GM12873 (cell line): ENCODE results near the gene KCNQ2.

Source experiments
- TF ChIP-seq, protein P1 (sequence below): IDR thresholded peaks from 2 replicates; pipeline ENCODE4 v1.5.1; 2012; ENCODE audit warnings: low read depth, mild to moderate bottlenecking, moderate library complexity, low read length, control low read depth; ENCODE audit not compliant: insufficient read depth; ENCODE audit errors: missing control alignments

The KCNQ2 gene

DNA sequence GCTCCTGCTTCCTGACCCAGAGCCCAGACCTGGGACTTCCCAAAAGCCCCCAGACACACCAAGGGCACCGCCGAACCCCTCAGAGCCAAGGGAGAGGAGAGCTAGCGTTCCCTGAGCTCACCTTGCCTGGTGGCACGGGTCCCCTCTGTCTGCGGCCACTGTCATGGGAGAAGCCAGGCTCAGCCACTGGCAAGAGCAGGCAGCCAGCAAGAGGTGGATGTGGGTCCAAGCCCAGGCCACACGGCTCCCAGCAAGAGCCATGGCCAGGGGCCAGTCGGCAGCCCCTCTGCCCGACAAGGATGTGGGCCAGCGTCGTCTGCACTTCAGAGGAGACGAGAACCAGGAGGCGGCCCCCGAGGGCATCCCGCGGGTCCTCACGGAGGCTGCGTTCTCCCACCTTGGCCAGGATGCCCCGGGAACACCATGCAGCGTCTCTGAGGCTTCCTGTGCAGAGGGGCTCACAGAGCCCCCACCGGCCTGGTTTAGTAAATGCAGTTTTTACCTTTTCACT lies 46.0 kb upstream of the KCNQ2 start:
- TF ChIP-seq, protein P1, sequence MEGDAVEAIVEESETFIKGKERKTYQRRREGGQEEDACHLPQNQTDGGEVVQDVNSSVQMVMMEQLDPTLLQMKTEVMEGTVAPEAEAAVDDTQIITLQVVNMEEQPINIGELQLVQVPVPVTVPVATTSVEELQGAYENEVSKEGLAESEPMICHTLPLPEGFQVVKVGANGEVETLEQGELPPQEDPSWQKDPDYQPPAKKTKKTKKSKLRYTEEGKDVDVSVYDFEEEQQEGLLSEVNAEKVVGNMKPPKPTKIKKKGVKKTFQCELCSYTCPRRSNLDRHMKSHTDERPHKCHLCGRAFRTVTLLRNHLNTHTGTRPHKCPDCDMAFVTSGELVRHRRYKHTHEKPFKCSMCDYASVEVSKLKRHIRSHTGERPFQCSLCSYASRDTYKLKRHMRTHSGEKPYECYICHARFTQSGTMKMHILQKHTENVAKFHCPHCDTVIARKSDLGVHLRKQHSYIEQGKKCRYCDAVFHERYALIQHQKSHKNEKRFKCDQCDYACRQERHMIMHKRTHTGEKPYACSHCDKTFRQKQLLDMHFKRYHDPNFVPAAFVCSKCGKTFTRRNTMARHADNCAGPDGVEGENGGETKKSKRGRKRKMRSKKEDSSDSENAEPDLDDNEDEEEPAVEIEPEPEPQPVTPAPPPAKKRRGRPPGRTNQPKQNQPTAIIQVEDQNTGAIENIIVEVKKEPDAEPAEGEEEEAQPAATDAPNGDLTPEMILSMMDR = no peak

DNA sequence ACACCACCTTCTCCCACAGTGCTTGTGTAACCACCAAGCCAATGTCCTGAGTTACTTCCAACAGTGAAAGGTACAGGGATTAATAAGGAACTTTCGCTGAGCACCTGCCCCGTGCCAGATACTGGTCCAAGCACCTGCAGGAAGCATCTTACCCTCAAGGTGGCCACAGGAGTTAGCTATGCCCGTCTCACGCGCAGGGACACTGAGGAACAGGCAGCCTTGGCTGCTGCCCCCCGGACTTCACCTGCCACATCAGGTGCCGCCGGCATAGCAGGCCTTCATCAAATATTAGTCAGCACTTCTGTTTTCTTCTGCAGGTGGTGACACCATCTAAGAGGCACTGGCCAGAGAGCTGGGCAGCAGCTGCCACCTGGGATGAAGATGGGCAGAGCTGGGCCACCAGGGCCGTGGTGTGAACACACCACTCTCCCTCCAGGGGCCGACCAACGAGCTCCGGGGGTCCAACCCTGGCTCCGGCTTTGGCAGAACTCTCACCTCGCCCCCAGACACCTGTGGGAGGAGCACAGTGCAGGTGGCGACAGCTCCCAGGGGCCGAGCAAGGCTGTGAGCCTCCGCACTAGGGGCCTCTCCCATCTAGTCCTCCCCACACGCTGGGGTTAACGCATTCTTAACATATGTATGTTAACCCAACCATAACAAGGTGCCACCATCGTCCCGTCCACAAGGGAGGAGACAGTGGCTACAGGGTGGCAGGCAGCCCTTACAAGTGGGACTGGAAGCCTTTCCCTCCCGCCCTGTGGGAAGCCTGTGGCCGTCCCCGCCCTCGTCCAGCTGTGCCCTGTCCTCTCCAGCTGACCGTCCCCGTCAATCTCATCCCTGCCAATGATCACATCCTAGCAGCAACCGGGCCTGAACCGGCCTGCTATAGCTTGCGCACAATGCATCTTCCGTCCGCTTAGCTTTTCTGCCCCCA lies 45.2 kb upstream of the KCNQ2 start:
- TF ChIP-seq, protein P1 = no peak

DNA sequence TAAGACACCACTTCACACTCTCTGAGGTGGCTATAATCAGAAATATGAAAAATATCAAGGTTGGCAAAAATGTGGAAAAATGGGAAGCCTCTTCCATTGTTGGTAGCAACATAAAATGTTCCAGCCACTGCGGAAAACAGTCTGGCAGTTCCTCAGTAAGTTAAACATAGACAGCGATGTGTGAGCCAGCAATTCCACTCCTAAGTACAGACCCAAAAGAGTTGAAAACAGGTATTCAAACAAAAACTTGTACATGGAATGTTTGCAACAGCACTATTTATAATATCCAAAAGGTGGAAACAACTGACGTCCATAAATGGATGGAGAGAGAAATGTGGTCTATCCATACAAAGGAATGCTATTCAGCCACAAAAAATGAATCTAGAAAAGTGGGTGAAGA lies 40.8 kb upstream of the KCNQ2 start:
- TF ChIP-seq, protein P1 = no peak

DNA sequence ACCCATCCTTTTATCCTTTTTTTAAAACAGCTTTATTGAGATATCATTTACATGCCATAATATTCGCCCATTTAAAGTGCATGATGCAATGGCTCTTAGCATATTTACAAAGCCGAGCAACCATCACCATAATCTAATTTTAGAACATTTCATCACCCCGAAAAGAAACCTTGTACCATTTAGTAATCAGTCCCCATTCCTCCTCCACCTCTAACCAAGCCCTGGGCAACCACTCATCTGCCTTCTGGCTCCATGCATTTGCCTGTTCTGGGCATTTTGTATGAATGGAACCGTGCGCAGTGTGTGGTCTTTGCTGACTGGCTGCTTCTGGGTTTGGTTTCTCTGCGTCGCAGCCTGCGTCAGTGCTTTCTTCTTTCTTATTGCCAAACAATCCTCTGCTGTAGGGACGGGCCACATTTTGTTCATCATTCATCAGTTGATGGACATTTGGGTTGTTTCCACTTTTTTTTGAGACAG lies 36.7 kb upstream of the KCNQ2 start:
- TF ChIP-seq, protein P1 = no peak

DNA sequence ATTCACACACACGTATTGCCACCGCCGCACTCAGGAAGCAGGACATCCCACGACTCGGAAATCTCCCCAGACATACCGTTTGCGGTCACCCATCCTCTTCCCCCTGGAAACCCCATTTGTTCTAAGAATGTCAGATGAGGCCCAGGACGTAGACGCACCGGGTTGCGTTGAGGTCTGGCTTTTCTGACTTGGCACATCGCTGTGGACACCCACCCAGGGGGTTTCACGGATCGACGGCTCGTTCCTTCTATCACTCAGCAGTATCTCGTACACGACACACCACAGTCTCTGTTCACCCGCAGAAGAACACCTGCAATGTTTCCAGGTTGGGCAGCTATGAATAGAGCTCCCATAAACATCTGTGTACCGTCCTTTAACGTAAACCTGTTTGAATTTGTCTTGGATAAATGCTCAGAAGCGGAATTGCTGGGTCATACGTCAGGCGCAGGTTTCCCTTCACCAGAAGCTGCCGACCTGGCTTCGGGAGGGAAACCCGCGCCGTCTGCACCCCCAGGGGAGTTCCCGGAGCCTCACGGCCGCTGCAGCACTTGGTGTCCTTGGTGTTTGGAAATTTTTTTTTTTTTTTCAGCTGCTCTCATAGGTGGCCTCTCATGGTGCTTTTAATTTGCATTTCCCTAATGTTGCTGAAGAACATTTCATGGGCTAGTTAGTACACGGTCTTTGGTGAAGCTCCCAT lies 35.8 kb upstream of the KCNQ2 start:
- TF ChIP-seq, protein P1 = no peak

DNA sequence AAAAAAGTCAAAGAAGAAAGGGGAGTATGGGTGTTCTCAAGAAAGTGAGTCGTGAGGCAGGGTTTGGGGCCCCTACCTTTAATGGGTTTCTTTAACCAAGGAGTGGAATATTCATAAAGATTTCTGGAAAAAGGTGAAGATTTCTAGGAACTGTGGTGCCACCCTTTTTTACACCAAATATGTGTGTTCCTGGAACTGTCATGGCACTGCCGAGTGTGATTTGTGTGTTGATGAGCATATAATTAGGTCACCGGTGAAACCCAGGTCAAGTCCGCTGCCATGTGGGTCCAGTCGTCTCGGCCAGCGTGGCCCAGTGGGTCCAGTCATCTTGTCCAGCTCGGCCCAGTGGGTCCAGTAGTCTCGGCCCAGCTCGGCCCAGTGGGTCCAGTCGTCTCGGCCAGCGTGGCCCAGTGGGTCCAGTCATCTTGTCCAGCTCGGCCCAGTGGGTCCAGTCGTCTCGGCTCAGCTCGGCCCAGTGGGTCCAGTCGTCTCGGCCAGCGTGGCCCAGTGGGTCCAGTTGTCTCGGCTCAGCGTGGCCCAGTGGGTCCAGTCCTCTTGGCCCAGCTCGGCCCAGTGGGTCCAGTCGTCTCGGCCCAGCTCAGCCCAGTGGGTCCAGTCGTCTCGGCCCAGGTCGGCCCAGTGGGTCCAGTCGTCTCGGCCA lies 34.8 kb upstream of the KCNQ2 start:
- TF ChIP-seq, protein P1 = no peak
